KMS-11 (cell line): Measurements from ENCODE around the gene TLN1.

Source experiments
- H2AFZ ChIP-seq: fragments of 200-600 bp; sonication (generic); 2 replicates; pipeline ENCODE4 v1.6.1; 2016; ENCODE audit warnings: antibody characterized with exemption, mixed run types, low read depth
- H3K27ac ChIP-seq: fragments of 200-600 bp; sonication (generic); 2 replicates; pipeline ENCODE4 v1.6.1; 2016; ENCODE audit warnings: mild to moderate bottlenecking, mixed run types
- H3K27me3 ChIP-seq: fragments of 200-600 bp; sonication (generic); 2 replicates; pipeline ENCODE4 v1.6.1; 2017; ENCODE audit warnings: mild to moderate bottlenecking, low read depth, mixed run types, moderate library complexity; ENCODE audit not compliant: insufficient read depth
- H3K36me3 ChIP-seq: fragments of 200-600 bp; sonication (generic); 2 replicates; pipeline ENCODE4 v1.6.1; 2017; ENCODE audit warnings: mild to moderate bottlenecking, mixed run types; ENCODE audit not compliant: insufficient read depth
- H3K4me1 ChIP-seq: fragments of 200-600 bp; sonication (generic); 2 replicates; pipeline ENCODE4 v1.6.1; 2016; ENCODE audit warnings: mild to moderate bottlenecking, low read depth, mixed run types; ENCODE audit not compliant: poor library complexity, severe bottlenecking
- H3K4me2 ChIP-seq: fragments of 200-600 bp; sonication (generic); 2 replicates; pipeline ENCODE4 v1.7.0; 2016; ENCODE audit warnings: mild to moderate bottlenecking, mixed run types
- H3K4me3 ChIP-seq: fragments of 200-600 bp; sonication (generic); IDR thresholded peaks from 2 replicates; pipeline ENCODE4 v1.6.1; 2017; ENCODE audit warnings: low read depth, low read length, mixed read lengths; ENCODE audit not compliant: insufficient read depth
- H3K79me2 ChIP-seq: fragments of 200-600 bp; sonication (generic); 2 replicates; pipeline ENCODE4 v1.6.1; 2016; ENCODE audit warnings: low read depth, mixed run types; ENCODE audit not compliant: insufficient read depth
- H3K9ac ChIP-seq: fragments of 200-600 bp; sonication (generic); 2 replicates; pipeline ENCODE4 v1.6.1; 2016; ENCODE audit warnings: mild to moderate bottlenecking, mixed run types
- H4K20me1 ChIP-seq: fragments of 200-600 bp; sonication (generic); 2 replicates; pipeline ENCODE4 v1.6.1; 2016; ENCODE audit warnings: mild to moderate bottlenecking, mixed run types; ENCODE audit not compliant: insufficient read depth
- CTCF ChIP-seq: fragments of 200-600 bp; sonication (generic); conservative IDR thresholded peaks from 2 replicates; pipeline ENCODE4 v1.6.1; 2017; ENCODE audit warnings: low read depth, mild to moderate bottlenecking, antibody characterized with exemption, low read length, moderate library complexity, mixed read lengths

Gene TLN1

DNA sequence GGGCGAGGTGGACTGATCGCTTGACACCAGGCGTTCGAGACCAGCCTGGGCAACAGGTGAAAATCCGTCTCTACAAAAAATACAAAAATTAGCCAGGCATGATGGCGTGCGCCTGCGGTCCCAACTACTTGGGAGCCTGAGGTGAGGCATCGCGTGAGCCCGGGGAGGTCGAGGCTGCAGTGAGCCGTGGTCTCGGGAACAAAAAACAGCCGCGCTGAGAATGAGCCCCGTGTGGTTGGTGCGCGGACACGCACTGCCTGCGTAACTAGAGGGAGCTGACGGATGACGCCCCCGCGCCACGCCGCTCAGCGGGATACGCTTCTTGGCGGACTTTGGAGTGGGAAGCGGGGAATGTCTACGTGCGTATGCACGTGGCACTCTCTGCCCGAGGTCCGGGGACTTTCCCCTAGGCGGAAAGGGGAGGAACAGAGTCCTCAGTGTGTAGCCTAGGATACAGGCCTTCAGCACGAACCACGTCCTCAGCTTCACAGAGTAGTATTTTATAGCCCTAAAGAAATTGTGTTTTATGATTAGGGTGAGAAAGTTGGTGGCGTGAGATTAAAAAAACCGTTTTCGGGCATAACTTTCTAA is 74.4 kb downstream of the TLN1 start, which contains the start of gene RMRP:
RMRP (minus strand) TSS at position 474 of the 591 bp plus-strand sequence.
- Histone ChIP-seq H3K36me3 (no peaks in the 10 kb centered on the region), H3K79me2 (no peaks in the 10 kb centered on the region; the same call in 1 of the 2 replicates), H3K4me2 (peak within 1 kb of the TSS; percentile 84), H3K4me3 (peak within 1 kb of the TSS; percentile 46), H3K4me1 (peaks cover 18% of the 10 kb centered on the region), H3K27ac (peak within 1 kb of the TSS; percentile 81), H3K9ac (peak within 1 kb of the TSS; percentile 75), H4K20me1 (no peaks in the 10 kb centered on the region), H3K27me3 (no peaks in the 10 kb centered on the region), H2AFZ (peak within 1 kb of the TSS; percentile 65)
- no peak for TF ChIP-seq CTCF

DNA sequence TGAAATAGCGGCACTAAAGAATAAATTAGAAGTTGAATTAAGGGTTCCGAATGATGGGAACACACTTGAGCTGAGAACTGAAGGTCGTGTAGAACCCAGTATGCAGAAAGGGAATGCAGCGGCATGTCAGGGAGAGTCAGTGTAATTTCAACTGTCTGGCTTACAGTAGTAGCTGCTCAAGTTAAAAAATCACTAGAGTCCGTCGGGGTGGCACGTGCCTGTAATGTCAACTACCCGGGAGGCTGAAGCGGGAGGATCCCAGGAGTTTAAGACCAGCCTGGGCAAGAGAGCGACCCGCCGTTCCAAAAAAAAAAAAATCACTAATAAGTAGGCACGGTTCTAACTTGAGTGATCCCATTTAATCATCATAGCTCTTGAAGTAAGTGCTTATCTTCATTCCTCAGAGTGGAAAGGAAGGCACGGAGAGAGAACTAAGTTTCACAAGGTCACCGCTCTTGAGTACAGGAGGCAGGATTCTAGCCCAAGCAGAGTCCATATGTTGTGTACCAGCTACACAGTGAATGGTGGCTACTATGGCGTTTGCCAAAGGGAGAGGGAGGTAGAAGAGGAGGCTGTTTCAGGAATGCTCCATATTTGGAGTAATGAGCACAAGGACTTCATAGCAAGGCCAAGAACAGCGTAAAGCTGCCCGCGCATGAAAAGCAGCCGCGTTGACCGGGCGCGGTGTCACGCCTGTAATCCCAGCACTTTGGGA is 75.0 kb downstream of the TLN1 start:
- no peaks in the 10 kb centered on the region; the same call in 1 of the 2 replicates for H3K79me2 ChIP-seq
- no peaks in the 10 kb centered on the region for H4K20me1 ChIP-seq
- peak overlapping the region; percentile 22; the same call in 1 of the 2 replicates for H3K4me2 ChIP-seq
- TF ChIP-seq CTCF, result no peak
- no peak overlapping the region for H3K9ac ChIP-seq
- H3K27ac ChIP-seq, result peak overlapping the region; percentile 81; the same call in 1 of the 2 replicates
- peaks cover 18% of the 10 kb centered on the region for H3K4me1 ChIP-seq
- H3K36me3 ChIP-seq, result no peaks in the 10 kb centered on the region
- H3K4me3 ChIP-seq, result no peak overlapping the region
- H2AFZ ChIP-seq, result no peak overlapping the region
- no peaks in the 10 kb centered on the region for H3K27me3 ChIP-seq

DNA sequence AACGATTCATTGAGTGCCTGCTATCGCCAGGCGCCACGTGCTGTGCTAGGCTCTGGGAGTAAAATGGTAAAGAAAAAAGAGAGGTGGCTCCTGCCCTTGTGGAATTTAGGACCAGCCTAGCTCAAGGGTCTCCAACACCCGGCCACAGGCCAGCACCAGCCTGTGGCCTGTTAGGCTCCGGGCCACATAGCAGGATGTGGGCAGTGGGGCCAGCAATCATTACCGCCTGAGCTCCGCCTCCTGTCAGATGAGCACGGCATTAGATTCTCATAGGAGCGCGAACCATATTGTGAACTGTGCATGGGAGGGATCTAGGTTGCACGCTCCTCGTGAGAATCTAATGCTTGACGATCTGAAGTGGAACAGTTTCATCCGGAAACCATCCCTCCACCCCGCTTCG is 75.6 kb downstream of the TLN1 start:
- H3K27me3 ChIP-seq, result no peaks in the 10 kb centered on the region
- no peaks in the 10 kb centered on the region for H4K20me1 ChIP-seq
- H3K27ac ChIP-seq, result no peak overlapping the region
- no peak for TF ChIP-seq CTCF
- H3K36me3 ChIP-seq, result no peaks in the 10 kb centered on the region
- H3K4me1 ChIP-seq, result peaks cover 18% of the 10 kb centered on the region
- H3K4me2 ChIP-seq, result no peak overlapping the region
- no peak overlapping the region for H3K4me3 ChIP-seq
- no peak overlapping the region for H3K9ac ChIP-seq
- no peaks in the 10 kb centered on the region; the same call in 1 of the 2 replicates for H3K79me2 ChIP-seq
- no peak overlapping the region for H2AFZ ChIP-seq

GRCh38 chr9:35653611-35654010 is 78.4 kb downstream of the TLN1 start:
- no peak for TF ChIP-seq CTCF
- no peaks in the 10 kb centered on the region for H3K79me2 ChIP-seq
- H3K27ac ChIP-seq, result no peak overlapping the region
- H3K4me3 ChIP-seq, result no peak overlapping the region
- H3K4me2 ChIP-seq, result no peak overlapping the region
- no peak overlapping the region for H2AFZ ChIP-seq
- H4K20me1 ChIP-seq, result no peaks in the 10 kb centered on the region
- H3K27me3 ChIP-seq, result no peaks in the 10 kb centered on the region
- no peaks in the 10 kb centered on the region for H3K36me3 ChIP-seq
- no peak overlapping the region for H3K9ac ChIP-seq
- peaks cover 6% of the 10 kb centered on the region for H3K4me1 ChIP-seq
